ENCODE data around the gene ZNF398.
"Not testable (repeated sequence)": the region's sequence is repeated elsewhere in the genome, so short reads cannot be mapped to it uniquely, and the experiment has no call there.

Gene ZNF398, protein sequence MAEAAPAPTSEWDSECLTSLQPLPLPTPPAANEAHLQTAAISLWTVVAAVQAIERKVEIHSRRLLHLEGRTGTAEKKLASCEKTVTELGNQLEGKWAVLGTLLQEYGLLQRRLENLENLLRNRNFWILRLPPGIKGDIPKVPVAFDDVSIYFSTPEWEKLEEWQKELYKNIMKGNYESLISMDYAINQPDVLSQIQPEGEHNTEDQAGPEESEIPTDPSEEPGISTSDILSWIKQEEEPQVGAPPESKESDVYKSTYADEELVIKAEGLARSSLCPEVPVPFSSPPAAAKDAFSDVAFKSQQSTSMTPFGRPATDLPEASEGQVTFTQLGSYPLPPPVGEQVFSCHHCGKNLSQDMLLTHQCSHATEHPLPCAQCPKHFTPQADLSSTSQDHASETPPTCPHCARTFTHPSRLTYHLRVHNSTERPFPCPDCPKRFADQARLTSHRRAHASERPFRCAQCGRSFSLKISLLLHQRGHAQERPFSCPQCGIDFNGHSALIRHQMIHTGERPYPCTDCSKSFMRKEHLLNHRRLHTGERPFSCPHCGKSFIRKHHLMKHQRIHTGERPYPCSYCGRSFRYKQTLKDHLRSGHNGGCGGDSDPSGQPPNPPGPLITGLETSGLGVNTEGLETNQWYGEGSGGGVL

DNA sequence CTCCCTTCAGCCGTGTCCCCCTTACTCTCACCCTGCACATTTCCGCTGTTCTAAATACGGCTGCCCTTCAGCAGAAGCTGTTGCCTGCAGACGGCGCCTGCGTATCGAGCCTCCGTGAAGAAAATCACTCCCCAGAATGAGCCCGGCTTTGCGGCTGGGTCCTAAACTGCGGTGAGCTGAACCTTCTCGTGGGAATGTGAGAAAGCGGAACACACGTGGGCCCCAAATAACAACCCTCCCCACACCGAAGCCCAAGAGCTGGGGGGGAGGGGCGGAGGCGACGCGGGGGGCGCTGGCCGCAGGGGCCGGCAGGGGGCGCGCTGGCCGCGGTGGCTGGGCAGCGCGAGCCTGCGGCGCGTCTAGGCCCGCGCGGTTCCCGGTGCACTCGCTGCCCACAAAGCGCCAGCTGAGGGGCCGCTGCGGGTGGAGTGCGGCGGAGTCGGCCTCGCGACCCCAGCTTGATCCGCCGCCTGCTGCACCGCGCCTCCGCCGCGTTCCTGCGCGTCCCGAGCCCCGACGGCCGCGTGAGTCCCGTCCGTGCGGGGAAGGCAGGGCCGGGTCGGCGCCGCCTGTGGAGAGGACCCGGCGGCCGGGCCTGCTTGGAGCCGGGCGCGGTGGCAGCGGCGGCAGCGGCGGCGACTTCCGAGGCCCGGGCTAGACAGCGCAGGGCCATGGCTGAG, at the start of gene ZNF398:
TSS of gene ZNF398 (plus strand) at position 382 of the 680 bp plus-strand sequence. CDS start at position 672, 290 bp downstream.
- DNase-seq, result peak; percentile 80

DNA sequence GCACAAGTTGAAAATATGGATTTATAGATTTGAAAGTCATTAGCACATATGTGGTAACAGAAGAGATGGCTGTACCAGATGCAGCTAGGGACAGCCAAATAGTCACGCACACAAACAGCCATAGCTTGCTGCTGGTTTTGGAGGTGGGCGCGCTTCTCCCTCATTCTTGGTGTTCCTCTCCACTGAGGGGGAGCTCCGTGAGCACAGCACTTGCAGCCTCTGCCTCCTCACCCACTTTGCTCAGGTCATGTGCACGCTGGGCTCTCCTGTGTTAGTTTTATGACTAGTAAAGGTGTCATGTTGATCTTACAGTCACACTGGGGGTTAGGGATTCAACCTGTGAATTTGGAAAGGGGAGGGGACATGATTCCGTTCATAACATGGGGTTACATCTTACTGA, 48.2 kb upstream of the ZNF398 start:
- no peak for DNase-seq

DNA sequence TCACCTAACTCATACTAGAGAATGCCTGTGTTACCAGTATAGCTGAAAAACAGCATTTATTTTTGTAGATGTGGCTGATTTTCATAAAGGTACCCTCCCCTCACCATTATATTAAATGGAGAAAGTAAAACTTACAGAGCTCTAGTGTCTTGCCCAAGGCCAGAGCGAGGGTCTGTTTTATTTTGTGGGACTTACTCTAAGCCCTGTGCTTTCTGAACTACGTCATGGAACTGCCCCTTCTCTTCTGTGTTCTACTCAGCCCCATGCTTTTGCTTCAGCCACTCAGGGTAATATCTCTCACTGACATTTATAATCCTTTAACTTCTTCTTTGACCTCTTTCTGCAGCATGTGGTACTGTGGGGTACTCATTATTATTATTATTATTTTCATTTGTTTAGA, 46.4 kb upstream of the ZNF398 start:
- no peak for DNase-seq

DNA sequence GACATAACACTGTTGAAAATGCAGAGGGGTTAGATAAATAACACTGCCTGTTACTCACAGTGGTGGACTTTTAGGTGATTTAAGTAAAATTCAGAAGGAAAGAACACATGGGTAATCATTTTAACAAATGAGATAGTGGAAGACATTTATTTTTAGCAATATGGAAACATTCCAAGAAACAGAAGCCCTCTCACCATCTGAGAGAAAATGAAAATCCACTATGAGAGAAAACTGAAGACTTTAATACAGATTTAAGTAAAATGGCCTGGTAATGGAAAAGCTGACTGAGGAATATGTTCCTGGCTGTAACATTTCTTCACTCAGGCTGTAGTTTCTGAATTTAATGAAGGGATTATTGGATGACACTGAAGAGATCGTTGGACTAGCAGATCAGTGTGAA, 44.6 kb upstream of the ZNF398 start:
- DNase-seq, result no peak

DNA sequence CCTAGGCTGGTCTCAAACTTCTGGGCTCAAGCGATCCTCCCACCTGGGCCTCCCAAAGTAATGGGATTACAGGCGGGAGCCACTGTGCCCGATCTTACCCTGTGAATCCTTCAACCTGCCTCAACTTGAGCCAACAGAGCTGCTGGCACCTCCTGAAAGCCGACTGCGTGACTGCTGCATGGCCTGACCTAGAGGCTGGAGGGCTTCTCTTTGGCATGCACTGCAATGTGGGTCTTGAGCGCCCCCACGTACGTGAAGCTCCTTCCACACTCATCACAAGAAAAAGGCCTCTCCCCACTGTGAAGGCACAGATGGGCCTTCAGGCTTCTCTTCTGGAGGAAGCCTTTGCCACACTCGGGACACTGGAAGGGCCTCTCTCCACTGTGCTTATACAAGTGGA, 43.8 kb upstream of the ZNF398 start:
- DNase-seq, result no peak

DNA sequence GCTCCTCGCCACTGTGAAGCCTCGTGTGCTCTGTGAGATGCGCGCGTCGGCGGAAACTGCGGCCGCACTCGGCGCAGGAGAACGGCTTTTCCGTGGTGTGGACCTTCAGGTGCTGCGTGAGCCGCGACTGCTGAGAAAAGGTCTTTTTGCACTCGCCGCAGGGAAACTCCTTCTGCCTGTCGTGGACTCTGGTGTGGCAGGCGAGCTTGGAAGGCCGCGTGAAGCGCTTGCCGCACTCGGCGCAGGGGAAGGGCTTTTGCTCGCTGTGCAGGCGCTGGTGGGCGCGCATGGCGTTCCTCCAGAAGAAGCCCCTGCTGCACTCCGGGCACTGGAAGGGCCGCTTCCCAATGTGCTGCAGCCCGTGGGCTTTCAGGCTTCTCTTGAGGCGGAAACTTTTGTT, 43.0 kb upstream of the ZNF398 start:
- DNase-seq, result no peak

DNA sequence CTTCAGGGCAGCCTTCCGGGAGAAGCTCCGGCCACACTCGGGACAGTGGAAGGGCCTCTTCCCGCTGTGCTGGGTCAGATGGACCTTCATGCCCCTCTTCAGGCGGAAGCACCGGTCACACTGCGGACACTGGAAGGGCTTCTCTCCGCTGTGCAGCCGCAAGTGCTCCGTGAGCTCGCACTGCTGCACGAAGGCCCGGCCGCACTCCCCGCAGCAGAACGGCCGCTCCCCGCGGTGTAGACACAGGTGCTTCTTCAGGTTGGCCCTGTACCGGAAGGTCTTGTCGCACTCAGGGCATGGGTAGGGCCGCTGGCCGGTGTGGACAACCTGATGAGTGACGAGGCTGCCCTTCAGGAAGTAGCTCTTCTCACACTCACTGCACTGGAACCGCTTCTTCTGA, 42.5 kb upstream of the ZNF398 start:
- DNase-seq, result no peak

DNA sequence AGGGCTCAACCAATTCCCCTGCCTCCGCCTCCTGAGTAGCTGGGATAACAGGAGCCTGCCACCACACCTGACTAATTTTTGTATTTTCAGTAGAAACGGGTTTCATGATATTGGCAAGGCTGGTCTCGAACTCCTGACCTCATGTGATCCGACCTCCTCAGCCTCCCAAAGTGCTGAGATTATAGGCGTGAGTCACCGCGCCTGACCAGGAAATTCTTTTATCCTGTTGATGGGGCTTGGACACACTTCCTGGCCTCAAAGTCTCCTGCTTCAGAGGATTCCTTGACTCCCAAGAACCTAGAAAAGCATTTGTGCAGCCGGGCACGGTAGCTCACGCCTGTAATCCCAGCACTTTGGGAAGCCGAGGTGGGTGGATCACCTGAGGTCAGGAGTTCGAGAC, 37.3 kb upstream of the ZNF398 start:
- DNase-seq, result no peak

DNA sequence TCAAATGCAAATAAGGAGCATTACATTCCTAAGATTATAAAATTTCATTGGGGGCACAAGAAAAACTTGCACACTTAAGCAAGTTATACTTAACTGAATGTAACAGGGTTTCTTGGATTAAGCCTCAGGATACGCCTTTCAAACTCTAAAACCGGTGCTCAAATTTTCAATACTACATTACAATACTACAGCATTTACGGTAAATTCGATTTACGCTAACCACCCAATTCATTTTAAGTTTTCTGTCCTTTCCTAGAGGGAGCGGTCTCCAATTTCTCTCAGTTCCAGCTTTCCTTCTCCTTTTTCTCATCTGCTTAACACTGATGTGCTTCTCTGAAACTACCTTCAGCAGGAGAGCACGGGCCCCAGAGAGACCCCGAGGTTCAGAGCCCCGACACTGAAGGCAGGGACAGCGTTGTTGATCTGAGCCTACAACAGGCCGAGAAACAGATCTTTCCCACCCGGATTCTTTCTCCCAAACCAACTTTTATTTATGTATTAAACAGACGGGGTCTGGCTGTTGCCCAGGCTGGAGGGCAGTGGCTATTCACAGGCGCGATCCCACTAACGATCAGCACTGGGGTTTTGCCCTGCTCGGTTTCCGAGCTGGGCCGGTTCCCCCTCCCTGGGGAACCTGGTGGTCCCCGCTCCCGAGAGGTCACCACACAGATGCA, 21.9 kb upstream of the ZNF398 start:
- DNase-seq, result peak; percentile 24

DNA sequence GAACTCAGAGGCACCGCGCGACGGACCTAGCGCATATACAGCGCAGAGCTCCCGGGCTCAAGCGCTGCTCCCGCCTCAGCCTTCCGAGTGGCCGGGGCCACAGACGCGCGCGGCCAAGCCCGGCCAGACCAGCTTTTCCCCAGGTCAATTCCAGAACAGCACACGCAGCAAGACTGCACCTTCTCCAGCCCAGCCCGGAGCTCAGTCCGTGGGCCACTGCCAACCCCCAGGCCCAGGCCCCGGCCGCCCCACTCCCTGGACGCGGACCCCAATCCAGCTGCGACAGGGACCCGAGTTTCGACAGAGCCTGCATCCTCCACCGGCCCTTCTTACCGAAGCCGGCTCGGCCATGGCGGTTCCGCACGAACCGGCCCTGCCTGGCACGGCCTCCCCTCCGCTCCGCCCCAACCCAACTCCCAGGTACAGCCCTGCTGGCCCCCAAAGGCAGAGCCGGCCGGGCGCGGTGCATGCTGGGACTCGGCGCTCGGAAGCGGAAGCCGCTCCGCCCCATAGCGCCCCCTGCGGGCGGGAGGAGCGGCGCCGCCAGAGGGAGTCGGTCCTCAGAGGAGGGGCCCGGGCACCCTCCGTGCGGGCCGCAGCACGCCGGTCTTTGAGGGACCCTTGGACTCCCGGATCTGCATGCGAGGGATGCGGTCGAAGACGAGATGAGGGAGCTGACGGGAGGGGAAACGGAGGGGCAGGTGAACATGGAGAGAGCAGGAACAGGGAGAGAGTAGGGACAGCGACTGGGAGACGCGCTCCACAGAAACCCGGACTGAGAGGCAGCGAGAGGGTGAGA, 21.2 kb upstream of the ZNF398 start, which contains the start of gene ZNF425:
TSS of gene ZNF425 (minus strand) at position 462 of the 799 bp plus-strand sequence. CDS start at position 351, 111 bp downstream.
- DNase-seq, result peak; percentile 92

DNA sequence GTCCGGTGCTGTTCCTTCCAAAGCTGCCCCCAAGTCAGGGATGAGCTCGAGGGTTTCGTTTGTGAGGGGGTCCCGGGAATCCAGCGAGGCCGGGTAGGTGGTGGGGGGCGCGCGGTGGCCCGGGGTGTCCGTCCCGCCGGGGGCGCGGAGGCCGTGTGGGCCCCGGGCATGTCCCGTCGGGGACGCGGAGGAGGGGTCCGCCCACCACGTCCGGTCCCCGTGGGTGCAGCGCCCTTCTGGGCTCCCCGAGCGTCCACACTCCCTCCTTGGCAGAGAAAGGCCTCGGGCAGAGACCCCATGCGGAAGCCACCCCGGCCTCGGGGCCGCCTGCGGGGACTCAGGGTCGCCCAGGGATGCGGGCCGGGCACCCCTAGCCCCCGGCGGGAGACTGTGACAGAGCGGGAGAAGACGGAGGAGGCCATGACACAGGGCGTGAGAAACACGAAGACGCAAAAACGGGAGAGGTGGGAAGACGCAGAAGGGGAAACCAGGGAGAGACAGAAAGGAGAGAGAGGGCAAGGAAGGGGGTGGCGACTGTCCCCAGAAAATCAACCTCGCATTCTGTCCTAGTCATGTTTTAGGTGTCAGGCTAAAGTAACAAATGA, 20.5 kb upstream of the ZNF398 start:
- peak; percentile 55 for DNase-seq

DNA sequence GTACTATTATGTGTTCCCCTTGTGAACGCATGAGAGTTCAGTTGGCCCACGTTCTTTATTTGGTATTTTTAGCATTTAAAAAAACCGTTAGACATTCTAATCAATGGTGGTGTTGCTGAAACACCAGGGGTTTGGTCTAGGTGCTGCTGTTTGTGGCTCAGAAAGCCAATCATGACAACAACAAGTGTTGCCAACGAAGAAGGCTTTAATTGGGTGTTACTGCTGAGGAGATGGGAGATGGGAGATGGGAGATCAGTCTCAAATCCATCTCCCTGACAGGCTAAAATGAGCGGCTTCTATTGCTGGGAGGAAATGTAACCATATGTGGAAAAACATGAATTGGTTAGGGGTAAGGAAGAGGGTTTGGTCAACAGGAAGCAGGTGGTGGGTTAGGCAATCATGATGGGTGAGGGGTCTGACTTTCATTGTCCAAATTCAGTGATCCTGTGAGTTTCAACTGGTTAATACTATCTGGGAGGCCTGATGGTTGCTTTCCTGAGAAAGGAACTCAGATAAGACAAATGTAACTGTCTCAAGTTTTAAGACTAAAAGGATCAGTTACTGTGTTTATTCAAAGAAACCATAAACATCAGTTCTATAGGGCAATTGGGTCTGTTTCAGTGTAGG, 16.6 kb upstream of the ZNF398 start:
- DNase-seq, result no peak

DNA sequence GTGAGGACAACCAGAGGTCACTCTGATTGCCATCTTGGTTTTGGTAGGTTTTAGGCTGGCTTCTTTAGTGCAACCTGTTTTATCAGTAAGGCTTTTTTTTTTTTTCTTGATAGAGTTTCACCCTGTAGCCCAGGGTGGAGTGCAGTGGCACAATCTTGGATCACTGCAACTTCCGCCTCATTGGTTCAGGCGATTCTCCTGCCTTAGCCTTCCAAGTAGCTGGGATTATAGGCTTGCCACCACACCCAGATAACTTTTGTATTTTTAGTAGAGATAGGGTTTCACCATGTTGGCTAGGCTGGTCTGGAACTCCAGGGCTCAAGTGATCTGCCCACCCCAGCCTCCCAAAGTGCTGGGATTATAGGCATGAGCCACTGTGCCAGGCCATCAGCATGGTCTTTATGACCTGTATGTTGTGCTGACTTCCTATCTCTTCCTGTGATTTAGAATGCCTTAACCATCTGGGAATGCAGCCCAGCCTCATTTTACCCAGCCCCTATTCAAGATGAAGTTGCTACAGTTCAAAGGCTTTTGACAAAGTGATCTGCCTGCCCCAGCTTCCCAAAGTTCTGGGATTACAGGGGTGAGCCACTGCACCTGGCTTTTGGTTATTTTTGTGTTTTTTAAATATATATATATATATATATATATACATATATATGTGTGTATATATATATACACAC, 14.1 kb upstream of the ZNF398 start:
- DNase-seq, result no peak

DNA sequence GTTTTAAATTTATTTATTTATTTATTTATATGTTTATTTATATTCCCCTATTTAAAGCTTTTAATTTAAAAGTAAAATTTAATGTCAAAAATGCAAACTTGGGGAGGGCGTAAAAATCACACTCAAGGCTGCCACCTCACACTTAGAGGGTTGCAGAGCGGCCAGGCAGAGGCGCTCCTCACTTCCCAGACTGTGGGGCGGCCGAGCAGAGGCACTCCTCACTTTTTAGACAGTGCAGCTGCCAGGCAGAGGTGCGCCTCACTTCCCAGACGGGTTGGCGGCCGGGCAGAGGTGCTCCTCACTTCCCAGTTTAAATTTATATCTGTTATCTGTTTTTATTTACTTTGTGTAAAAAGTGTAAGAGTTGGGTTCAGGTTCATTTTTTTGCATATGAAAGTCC, 11.1 kb upstream of the ZNF398 start:
- no peak for DNase-seq

DNA sequence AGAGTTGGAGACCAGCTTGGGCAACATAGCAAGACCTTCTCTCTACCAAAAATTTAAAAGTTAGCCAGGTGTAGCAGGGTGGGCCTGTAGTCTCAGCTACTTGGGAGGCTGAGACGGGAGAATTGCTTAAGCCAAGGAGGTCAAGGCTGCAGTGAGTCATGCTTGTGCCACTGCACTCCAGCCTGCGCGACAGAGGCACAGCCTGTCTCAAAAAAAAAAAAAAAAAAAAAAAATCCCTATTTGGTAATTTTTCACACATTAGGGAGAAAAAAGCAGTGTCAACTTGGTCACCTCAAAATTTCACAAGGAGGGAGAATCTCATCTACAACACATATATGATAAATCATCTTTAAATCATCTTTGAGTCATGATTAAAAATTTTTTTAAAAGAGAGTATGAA, 6.4 kb upstream of the ZNF398 start:
- DNase-seq, result peak; percentile 85

DNA sequence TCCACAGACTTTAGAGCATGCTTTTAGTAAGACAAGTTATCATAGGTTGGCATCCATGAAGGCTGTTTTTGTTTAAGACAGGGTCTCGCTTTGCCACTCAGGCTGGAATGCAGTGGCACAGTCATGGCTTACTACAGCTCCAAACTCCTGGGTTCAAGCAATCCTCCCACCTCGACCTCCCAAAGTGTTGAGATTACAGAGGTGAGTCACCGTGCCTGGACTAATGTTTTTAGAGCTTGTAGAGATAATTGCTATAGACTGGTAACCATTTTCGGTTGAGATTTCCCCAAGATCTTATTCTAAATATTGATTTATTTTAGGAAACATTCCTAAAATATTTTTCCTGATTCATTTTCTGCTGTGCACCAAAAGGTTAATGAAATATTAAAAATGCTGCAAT, 5.4 kb upstream of the ZNF398 start:
- DNase-seq, result no peak

DNA sequence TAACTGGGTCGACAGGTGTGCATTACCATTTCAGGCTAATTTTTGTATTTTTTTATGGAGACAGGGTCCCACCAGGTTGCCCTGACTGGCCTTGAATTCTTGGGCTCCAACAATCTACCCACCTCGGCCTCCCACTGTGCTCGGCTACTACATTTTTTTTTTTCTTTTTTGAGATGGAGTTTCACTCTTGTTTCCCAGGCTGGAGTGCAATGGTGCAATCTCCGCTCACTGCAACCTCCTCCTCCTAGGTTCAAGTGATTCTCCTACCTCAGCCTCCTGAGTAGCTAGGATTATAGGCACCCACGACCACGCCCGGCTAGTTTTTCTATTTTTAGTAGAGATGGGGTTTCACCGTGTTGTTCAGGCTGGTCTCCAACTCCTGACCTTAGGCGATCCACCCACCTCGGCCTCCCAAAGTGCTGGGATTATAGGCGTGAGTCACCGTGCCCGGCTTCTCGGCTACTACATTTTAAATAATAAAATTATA, 2.8 kb upstream of the ZNF398 start:
- DNase-seq, result not testable (repeated sequence)

DNA sequence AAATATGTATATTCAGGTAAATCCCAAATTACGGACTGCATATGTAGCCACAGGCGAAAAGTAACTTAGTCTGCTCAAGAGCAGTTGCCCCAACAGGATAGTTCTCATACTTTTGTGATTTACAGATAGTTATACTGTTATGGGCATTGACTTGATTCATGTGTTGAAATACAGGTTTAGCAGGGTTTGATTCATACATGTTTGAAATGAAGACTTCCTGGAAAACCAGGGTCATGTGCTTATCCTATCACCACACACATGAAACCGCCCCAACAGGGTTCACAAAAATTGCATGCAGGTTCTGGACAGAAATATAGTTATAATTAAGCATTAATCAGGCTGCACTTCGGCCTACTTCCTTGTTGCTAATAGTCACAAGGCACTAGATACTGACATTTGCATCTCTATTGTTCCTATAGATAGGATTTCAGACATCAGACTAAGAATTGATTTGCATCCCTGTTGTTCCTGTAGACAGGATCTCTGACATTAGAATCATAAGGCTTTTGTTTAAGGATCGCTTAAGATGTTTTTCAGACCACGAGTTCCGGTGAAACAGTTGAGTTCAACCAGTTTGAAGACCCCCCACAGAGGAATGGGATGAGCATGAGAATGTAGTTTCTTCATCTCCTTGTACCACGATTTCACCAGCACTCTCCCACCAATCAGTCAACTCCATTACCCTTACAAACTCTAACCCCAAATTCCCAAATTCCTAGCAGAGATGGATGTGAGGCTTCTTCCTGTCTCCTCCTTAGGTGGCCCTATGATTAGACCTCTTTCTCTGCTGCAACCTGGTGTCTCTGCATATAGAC, 2.0 kb upstream of the ZNF398 start:
- peak; percentile 68 for DNase-seq

DNA sequence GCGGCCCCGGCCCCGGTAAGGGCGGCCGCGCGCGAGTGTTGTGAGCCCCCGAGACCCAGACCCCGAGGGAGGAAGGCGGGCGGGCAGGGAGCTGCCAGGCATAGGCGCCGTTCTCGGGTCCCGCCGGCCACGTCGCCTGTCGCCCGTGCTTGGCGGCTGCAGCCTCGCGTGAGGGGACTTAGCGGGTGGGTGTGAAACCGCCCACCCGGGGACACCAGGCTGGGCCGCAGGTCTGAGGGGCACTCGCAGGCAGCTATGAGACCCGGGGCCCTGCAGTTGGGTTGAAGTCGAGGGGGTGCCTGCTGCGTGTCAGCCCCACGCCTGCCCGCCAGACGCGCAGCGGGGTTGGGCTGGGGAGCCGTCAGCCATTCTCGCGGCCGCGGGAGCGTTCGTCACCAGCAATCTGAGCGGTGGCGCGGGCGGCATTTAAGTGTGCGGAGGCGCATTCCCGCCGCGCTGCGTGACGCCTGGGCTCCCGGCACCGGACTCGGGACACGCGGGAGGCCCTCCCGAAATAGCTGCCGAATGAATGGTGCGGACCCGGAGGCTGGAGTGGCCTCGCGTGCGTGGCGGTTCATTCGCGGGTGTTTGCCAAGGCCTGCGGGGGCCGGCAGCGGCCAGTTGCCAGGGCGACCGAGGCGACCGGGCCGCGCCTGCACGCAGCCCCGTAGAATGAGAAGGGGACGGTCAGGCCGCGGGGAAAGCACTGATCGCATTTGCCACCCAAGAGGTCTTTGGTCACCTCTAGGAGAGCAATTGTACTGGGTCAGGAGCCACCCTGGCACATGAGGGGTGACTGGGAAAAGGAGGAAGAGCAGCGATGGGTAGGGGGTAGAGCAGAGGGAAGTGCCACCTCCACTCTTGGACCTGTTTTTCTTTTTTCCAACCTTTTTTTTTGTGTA, 750 bp downstream of the ZNF398 start:
- peak; percentile 56 for DNase-seq

All from inflammatory macrophage treated with lipopolysaccharide for 4 hours (primary cell).